ENCODE measurements around the gene RAPH1. TPM values are rescaled to one million over a fixed set of nuclear protein-coding genes. Genes with fewer than 3 reads are reported as not detected.
"Not testable (repeated sequence)": the region's sequence is repeated elsewhere in the genome, so short reads cannot be mapped to it uniquely, and the experiment has no call there.

Gene RAPH1
- total RNA-seq, 1 donor from 2014 or later: 25.7 TPM

- no peaks in the 10 kb centered on the region for H3K27me3 Mint-ChIP-seq (ENCODE audit: low read depth)
- peaks cover 4% of the 10 kb centered on the region for H3K36me3 Mint-ChIP-seq (ENCODE audit: low read depth)
- H3K27ac Mint-ChIP-seq (ENCODE audit: unreplicated experiment): no peak overlapping the region
- peaks cover 3% of the 10 kb centered on the region for H3K9me3 Mint-ChIP-seq
- H3K4me3 Mint-ChIP-seq: no peak overlapping the region
- DNase-seq (ENCODE audit: low read depth, low spot score): no peak
- TF ChIP-seq CTCF (conservative IDR thresholded peaks at IDR 0.05): no peak
- H3K4me1 Mint-ChIP-seq: peaks cover 4% of the 10 kb centered on the region
These were observed 24.2 kb downstream of the RAPH1 start for GRCh38 chr2:203510941-203511305.

GRCh38 chr2:203510256-203510940 is 24.7 kb downstream of the RAPH1 start:
- Mint-ChIP-seq H3K4me1 (peaks cover 4% of the 10 kb centered on the region), H3K9me3 (peaks cover 6% of the 10 kb centered on the region), H3K4me3 (no peak overlapping the region), H3K27me3 (ENCODE audit: low read depth) (no peaks in the 10 kb centered on the region), H3K27ac (ENCODE audit: unreplicated experiment) (no peak overlapping the region), H3K36me3 (ENCODE audit: low read depth) (peaks cover 4% of the 10 kb centered on the region)
- DNase-seq (ENCODE audit: low read depth, low spot score): no peak
- TF ChIP-seq CTCF (conservative IDR thresholded peaks at IDR 0.05): no peak

GRCh38 chr2:203503460-203503859 is 31.6 kb downstream of the RAPH1 start:
- not testable (repeated sequence) for H3K27me3 Mint-ChIP-seq (ENCODE audit: low read depth); H3K4me3 Mint-ChIP-seq; H3K27ac Mint-ChIP-seq (ENCODE audit: unreplicated experiment); DNase-seq (ENCODE audit: low read depth, low spot score); H3K4me1 Mint-ChIP-seq
- Mint-ChIP-seq H3K36me3 (ENCODE audit: low read depth) (peaks cover 24% of the 10 kb centered on the region), H3K9me3 (peaks cover 10% of the 10 kb centered on the region)

GRCh38 chr2:203501873-203502272 is 33.2 kb downstream of the RAPH1 start:
- no peaks in the 10 kb centered on the region for H3K27me3 Mint-ChIP-seq (ENCODE audit: low read depth)
- DNase-seq (ENCODE audit: low read depth, low spot score): no peak
- H3K9me3 Mint-ChIP-seq: peaks cover 8% of the 10 kb centered on the region
- no peaks in the 10 kb centered on the region for H3K4me1 Mint-ChIP-seq
- peaks cover 24% of the 10 kb centered on the region for H3K36me3 Mint-ChIP-seq (ENCODE audit: low read depth)
- H3K4me3 Mint-ChIP-seq: no peak overlapping the region
- no peak overlapping the region for H3K27ac Mint-ChIP-seq (ENCODE audit: unreplicated experiment)
- no peak for TF ChIP-seq CTCF (conservative IDR thresholded peaks at IDR 0.05)

- Mint-ChIP-seq H3K27ac (ENCODE audit: unreplicated experiment) (no peak overlapping the region), H3K36me3 (ENCODE audit: low read depth) (peaks cover 24% of the 10 kb centered on the region)
These were observed 34.1 kb downstream of the RAPH1 start for GRCh38 chr2:203500951-203501350.

More at GRCh38 chr2:203500951-203501350, 34.1 kb downstream of the RAPH1 start:
- Mint-ChIP-seq H3K27me3 (ENCODE audit: low read depth) (no peaks in the 10 kb centered on the region), H3K9me3 (peaks cover 7% of the 10 kb centered on the region), H3K4me3 (no peak overlapping the region), H3K4me1 (no peaks in the 10 kb centered on the region)
- TF ChIP-seq CTCF (conservative IDR thresholded peaks at IDR 0.05): no peak
- DNase-seq (ENCODE audit: low read depth, low spot score): no peak
